Peyer's patch (tissue), 4 donors: ENCODE data around the gene TTI1. TPM values are rescaled to one million over a fixed set of nuclear protein-coding genes. Genes with fewer than 3 reads are reported as not detected.

Source experiments
- DNase-seq, 3 donors: peaks; one replicate each; pipeline ENCODE4 v3.0.0-alpha.2; 2017 to 2019
- H3K27ac ChIP-seq, 4 donors: fragments of 200-600 bp; sonication (generic); one replicate each; pipeline ENCODE4 v1.5.1; 2016 to 2019
- H3K27me3 ChIP-seq, 2 donors: fragments of 200-600 bp; sonication (generic); one replicate each; pipeline ENCODE4 v1.5.1; 2019
- H3K36me3 ChIP-seq, 3 donors: fragments of 200-600 bp; sonication (generic); one replicate each; pipeline ENCODE4 v1.5.1; 2016 to 2019
- H3K4me1 ChIP-seq, 4 donors: fragments of 200-600 bp; sonication (generic); one replicate each; pipeline ENCODE4 v1.5.1; 2016 to 2019
- H3K4me3 ChIP-seq, 4 donors: fragments of 200-600 bp; sonication (generic); 1 replicate in 3 of 4; 2 replicates in 1 of 4; pipeline ENCODE4 v1.5.1; 2016 to 2019; ENCODE audit warnings: mild to moderate bottlenecking in 1 of 4
- H3K9me3 ChIP-seq, 4 donors: fragments of 200-600 bp; sonication (generic); one replicate each; pipeline ENCODE4 v1.5.1; 2016 to 2019; ENCODE audit warnings: mild to moderate bottlenecking in 1 of 4
- POLR2A ChIP-seq, 2 donors: fragments of 450-650 bp; IDR thresholded peaks; one replicate each; pipeline ENCODE4 v1.5.1; 2017; ENCODE audit warnings: antibody characterized with exemption in 2 of 2, mild to moderate bottlenecking in 2 of 2, moderate library complexity in 2 of 2
- total RNA-seq, 4 donors: library from RNA; depleted of rRNA; stranded (reverse); fragments of >200 nt; gene quantifications; one replicate each; pipeline ENCODE4 v1.1.0, GENCODE V29; 2016
- TF ChIP-seq, protein P1 (sequence below), 6 experiments: fragments of 450-650 bp in 4 of 6; fragments of 200-600 bp in 2 of 6; sonication (generic) in 1 of 6; IDR thresholded peaks; one replicate each; pipeline ENCODE4 v1.5.1; 2017 to 2019; ENCODE audit warnings: antibody characterized with exemption in 6 of 6, mild to moderate bottlenecking in 3 of 6, moderate library complexity in 1 of 6

TTI1 gene
- total RNA-seq, 4 donors from 2014 or later, result 9.3 to 34.7 (median 14.8) TPM

GRCh38 chr20:37946946-37947345 is 86.3 kb downstream of the TTI1 start:
- Histone ChIP-seq H3K4me1 (no peaks in the 10 kb centered on the region), H3K4me3 (no peak overlapping the region), H3K27me3 (no peaks in the 10 kb centered on the region), H3K9me3 (peaks cover 0 to 9% (median 0%) of the 10 kb centered on the region in 4 donors), H3K36me3 (no peaks in the 10 kb centered on the region), H3K27ac (no peak overlapping the region)
- DNase-seq, result peak in 2 of 3 donors; percentile 4 to 19
- TF ChIP-seq, protein P1, sequence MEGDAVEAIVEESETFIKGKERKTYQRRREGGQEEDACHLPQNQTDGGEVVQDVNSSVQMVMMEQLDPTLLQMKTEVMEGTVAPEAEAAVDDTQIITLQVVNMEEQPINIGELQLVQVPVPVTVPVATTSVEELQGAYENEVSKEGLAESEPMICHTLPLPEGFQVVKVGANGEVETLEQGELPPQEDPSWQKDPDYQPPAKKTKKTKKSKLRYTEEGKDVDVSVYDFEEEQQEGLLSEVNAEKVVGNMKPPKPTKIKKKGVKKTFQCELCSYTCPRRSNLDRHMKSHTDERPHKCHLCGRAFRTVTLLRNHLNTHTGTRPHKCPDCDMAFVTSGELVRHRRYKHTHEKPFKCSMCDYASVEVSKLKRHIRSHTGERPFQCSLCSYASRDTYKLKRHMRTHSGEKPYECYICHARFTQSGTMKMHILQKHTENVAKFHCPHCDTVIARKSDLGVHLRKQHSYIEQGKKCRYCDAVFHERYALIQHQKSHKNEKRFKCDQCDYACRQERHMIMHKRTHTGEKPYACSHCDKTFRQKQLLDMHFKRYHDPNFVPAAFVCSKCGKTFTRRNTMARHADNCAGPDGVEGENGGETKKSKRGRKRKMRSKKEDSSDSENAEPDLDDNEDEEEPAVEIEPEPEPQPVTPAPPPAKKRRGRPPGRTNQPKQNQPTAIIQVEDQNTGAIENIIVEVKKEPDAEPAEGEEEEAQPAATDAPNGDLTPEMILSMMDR (IDR thresholded peaks at IDR 0.05), result no peak
- TF ChIP-seq POLR2A (IDR thresholded peaks at IDR 0.05), result no peak

DNA sequence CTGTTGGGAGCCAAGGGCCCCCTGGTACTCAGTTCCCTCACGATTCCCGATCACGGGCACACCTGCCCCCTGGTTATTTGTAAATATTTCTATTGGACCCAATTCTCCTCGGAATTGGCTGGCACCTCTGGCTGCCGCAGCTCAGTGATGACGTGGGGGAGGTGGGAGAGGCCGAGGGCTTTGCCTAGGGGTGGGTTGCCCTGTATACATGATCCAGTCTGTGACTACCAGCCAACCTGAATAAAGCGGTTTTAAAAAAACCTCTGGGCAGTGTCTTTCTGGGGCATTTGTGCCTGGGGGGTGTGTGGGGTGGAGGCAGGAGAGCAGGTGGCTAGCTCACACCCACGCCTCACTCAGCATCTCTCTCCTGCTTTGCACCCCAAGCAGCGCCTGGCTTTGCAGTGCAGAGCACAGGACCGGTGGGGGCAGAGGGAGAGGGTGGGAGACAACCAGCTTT is 88.1 kb downstream of the TTI1 start:
- TF ChIP-seq, protein P1 (IDR thresholded peaks at IDR 0.05), result no peak
- TF ChIP-seq POLR2A (IDR thresholded peaks at IDR 0.05), result no peak
- H3K4me3 ChIP-seq, result no peak overlapping the region
- no peaks in the 10 kb centered on the region for H3K36me3 ChIP-seq
- no peaks in the 10 kb centered on the region for H3K27me3 ChIP-seq
- H3K4me1 ChIP-seq, result no peaks in the 10 kb centered on the region
- peaks cover 0 to 9% (median 0%) of the 10 kb centered on the region in 4 donors for H3K9me3 ChIP-seq
- H3K27ac ChIP-seq, result no peak overlapping the region
- DNase-seq, result peak in 2 of 3 donors; percentile 3 to 8

DNA sequence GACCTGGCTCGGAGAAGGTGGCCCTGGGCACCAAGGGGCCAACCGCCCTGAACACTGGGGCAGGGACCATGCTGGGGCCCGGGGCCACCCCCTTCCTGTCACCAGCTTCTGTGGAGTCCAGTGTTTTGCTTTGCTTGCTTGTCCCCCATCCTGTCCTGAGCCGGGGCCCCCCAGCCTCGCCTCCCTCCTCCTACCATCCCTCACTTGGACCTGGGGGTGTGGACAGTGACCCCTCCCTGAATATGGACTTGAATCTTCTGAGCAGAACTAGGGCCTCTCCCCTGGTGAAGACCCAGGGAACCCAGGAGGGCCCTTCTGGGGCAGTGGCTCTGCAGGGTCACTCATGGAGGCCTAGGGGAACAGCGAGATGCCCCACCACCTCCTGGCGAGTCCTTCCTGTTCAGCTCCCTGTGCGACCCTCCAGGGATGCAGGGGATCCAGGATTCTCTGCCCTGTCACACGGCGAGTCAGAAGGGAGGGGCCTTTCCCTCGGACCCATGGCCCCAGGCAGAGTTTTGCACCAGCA is 88.7 kb downstream of the TTI1 start:
- TF ChIP-seq, protein P1 (IDR thresholded peaks at IDR 0.05), result no peak
- no peak for TF ChIP-seq POLR2A (IDR thresholded peaks at IDR 0.05)
- Histone ChIP-seq H3K36me3 (no peaks in the 10 kb centered on the region), H3K4me1 (no peaks in the 10 kb centered on the region), H3K4me3 (no peak overlapping the region), H3K27me3 (no peaks in the 10 kb centered on the region), H3K9me3 (peaks cover 0 to 9% (median 0%) of the 10 kb centered on the region in 4 donors), H3K27ac (no peak overlapping the region)
- DNase-seq, result peak in 2 of 3 donors; percentile 7 to 24

GRCh38 chr20:37943501-37944455 is 89.5 kb downstream of the TTI1 start:
- TF ChIP-seq POLR2A (IDR thresholded peaks at IDR 0.05), result no peak
- TF ChIP-seq, protein P1 (IDR thresholded peaks at IDR 0.05), result no peak
- peak in 2 of 3 donors; percentile 8 to 41 for DNase-seq
- Histone ChIP-seq H3K36me3 (no peaks in the 10 kb centered on the region), H3K27me3 (no peaks in the 10 kb centered on the region), H3K9me3 (peaks cover 0 to 9% (median 0%) of the 10 kb centered on the region in 4 donors), H3K4me3 (no peak overlapping the region), H3K4me1 (no peaks in the 10 kb centered on the region), H3K27ac (no peak overlapping the region)

DNA sequence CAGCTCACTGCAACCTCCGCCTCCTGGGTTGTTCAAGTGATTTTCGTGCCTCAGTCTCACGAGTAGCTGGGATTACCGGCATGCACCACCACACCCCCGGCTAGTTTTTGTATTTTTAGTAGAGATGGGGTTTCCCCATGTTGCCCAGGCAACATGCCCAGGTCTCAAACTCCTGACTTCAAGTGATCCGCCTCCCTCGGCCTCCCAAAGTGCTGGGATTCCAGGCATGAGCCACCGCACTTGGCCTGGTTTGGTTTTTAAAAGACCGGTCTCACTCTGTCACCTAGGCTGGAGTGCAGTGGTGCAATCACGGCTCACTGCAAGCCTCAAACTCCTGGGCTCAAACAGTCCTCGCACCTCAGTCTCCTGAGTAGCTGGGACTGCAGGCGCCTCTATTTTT is 90.2 kb downstream of the TTI1 start:
- peak in 1 of 3 donors; percentile 31 for DNase-seq
- Histone ChIP-seq H3K4me1 (no peaks in the 10 kb centered on the region), H3K36me3 (no peaks in the 10 kb centered on the region), H3K9me3 (peaks cover 0 to 8% (median 0%) of the 10 kb centered on the region in 4 donors), H3K27me3 (no peaks in the 10 kb centered on the region), H3K4me3 (no peak overlapping the region), H3K27ac (no peak overlapping the region)
- TF ChIP-seq POLR2A (IDR thresholded peaks at IDR 0.05), result no peak
- TF ChIP-seq, protein P1 (IDR thresholded peaks at IDR 0.05), result no peak
